Measurements from ENCODE around the gene FRMPD1. TPM values are rescaled to one million over a fixed set of nuclear protein-coding genes. Genes with fewer than 3 reads are reported as not detected.

FRMPD1 gene
- total RNA-seq, 4 donors from 2014 or later = 0.04 to 0.18 TPM; not detected in 2

DNA sequence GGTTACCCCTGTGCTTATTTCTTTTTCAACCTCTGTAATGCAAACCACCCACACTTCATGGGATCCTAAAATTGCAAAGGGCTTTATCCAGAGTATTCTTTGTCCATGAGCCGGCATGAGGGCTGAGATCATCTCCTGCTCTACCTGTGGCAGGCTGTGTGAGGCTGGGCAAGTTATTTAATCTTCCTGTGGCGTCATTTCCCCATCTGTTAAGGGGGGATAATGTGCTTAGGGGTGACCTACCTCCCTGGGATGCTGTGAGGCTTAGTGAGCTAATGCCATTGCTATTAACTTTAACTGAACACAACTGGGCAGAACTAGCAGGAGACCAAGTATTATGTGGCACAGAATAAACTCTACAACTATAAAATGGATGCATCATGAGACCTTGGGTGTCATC is 17.0 kb downstream of the FRMPD1 start:
- no peak overlapping the region for H3K4me3 ChIP-seq
- no peaks in the 10 kb centered on the region for H3K36me3 ChIP-seq
- TF ChIP-seq, protein P1, sequence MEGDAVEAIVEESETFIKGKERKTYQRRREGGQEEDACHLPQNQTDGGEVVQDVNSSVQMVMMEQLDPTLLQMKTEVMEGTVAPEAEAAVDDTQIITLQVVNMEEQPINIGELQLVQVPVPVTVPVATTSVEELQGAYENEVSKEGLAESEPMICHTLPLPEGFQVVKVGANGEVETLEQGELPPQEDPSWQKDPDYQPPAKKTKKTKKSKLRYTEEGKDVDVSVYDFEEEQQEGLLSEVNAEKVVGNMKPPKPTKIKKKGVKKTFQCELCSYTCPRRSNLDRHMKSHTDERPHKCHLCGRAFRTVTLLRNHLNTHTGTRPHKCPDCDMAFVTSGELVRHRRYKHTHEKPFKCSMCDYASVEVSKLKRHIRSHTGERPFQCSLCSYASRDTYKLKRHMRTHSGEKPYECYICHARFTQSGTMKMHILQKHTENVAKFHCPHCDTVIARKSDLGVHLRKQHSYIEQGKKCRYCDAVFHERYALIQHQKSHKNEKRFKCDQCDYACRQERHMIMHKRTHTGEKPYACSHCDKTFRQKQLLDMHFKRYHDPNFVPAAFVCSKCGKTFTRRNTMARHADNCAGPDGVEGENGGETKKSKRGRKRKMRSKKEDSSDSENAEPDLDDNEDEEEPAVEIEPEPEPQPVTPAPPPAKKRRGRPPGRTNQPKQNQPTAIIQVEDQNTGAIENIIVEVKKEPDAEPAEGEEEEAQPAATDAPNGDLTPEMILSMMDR (IDR thresholded peaks at IDR 0.05) = no peak
- TF ChIP-seq POLR2A (IDR thresholded peaks at IDR 0.05) = no peak
- 56 to 64% methylated on average over 2 of the region's 2 CpGs for WGBS, 2 donors
- intact Hi-C loops (cut with DNase I) = no loop called here
- H3K9me3 ChIP-seq = no peaks in the 10 kb centered on the region
- H3K27ac ChIP-seq = no peak overlapping the region
- DNase-seq = no peak
- no peaks in the 10 kb centered on the region for H3K4me1 ChIP-seq
- peaks cover 0 to 80% (median 0%) of the 10 kb centered on the region in 4 donors for H3K27me3 ChIP-seq

DNA sequence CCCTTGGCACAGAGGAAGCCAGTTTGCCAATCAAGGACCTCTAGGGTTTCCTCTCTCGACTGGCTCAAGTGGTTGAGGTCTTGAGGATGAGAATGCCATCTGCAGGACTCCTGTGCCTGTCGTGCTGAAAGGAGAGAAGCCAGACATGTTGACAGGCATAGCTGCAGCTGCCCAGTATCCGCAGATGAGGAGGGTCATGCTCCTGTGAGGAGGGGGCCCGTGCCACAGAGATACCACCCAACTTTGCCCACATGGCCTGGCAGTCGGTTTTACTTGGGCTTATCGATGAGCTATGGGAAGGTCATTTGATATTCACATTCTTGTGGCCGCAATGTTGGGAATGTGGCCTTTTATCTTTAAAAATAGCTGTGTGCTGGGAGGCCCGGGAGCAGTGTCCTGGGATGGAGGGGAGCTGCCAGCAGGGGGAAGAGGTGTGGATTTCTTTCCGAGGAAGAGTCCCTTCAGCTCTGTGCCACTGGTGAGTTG is 17.4 kb downstream of the FRMPD1 start:
- no peaks in the 10 kb centered on the region for H3K9me3 ChIP-seq
- H3K27ac ChIP-seq = no peak overlapping the region
- H3K4me3 ChIP-seq = no peak overlapping the region
- no peak for DNase-seq
- TF ChIP-seq POLR2A (IDR thresholded peaks at IDR 0.05) = no peak
- TF ChIP-seq, protein P1 (IDR thresholded peaks at IDR 0.05) = no peak
- H3K27me3 ChIP-seq = peaks cover 0 to 81% (median 0%) of the 10 kb centered on the region in 4 donors
- H3K4me1 ChIP-seq = no peaks in the 10 kb centered on the region
- intact Hi-C loops (cut with DNase I) = no loop called here
- 36% methylated on average over 5 to 6 of the region's 9 CpGs for WGBS, 2 donors
- H3K36me3 ChIP-seq = no peaks in the 10 kb centered on the region

DNA sequence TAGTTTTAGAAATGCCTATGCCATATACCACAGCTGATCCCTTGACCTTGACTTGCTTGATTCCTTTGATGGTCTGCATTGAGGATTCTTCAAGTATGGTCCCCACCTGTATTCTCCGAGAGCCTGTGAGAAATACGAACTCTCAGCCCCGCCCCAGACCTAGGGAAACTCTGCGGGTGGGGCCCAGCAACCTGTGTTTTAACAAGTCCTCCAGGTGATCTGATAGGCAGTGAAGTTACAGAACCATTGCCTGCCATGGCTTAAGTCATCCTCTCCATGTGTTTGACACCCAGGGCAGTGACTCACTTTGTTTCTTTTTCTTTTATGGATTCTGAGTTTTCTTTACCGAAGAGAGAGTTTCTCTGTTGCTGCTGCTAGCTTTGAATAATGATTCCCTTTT is 18.5 kb downstream of the FRMPD1 start:
- WGBS, 2 donors = 20 to 35% methylated on average over 3 to 5 of the region's 5 CpGs
- TF ChIP-seq, protein P1 (IDR thresholded peaks at IDR 0.05) = no peak
- Histone ChIP-seq H3K27me3 (peaks cover 0 to 77% (median 0%) of the 10 kb centered on the region in 4 donors), H3K4me1 (no peaks in the 10 kb centered on the region), H3K27ac (no peak overlapping the region), H3K9me3 (no peaks in the 10 kb centered on the region), H3K4me3 (no peak overlapping the region), H3K36me3 (no peaks in the 10 kb centered on the region)
- intact Hi-C loops (cut with DNase I) = no loop called here
- DNase-seq = no peak

DNA sequence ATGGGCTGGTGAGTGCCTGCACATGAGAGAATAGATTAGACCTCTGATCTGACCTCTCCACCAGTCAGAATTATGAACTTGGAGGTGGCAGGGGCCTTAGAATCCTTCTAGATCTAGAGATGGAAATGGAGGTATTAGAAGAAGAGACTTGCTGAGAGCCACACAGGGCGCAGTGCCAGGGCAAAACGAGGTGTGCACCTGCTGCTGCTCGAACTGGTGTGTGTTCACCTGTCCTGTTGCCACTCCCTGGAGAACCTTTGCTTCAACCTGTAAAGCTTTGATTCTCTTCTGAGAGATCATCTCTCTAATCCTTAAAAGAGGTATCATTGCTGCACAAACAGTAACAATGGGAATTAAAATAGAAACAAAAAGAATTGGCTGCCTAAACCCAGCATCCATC is 24.9 kb downstream of the FRMPD1 start:
- Histone ChIP-seq H3K36me3 (no peaks in the 10 kb centered on the region), H3K27me3 (peaks cover 0 to 41% (median 0%) of the 10 kb centered on the region in 4 donors), H3K9me3 (no peaks in the 10 kb centered on the region), H3K27ac (no peak overlapping the region), H3K4me3 (no peak overlapping the region), H3K4me1 (no peaks in the 10 kb centered on the region)
- TF ChIP-seq, protein P1 (IDR thresholded peaks at IDR 0.05) = no peak
- no peak for DNase-seq
- WGBS, 2 donors = 36 to 56% methylated on average over 3 of the region's 3 CpGs
- intact Hi-C loops (cut with DNase I) = no loop called here

DNA sequence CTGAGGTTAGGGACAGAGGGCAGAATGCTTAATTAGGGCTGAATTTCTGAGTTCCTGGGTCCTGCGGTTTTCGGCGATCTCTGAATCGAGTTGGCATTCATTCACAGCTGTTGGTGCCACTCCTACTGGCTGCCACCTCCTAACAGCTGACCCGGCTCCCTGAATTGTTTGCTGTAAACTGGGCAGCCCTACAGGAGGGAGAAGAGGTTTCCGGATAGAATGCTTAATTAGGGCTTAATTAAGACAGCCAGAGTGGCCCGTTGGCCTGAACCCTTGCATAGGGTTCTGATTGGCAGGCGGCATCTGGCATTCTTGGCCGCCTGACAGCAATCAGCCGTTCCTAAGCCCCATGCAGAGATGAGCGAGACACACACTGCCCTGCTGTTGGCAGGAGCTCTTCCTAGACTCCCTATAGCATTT is 25.7 kb downstream of the FRMPD1 start:
- Histone ChIP-seq H3K36me3 (no peaks in the 10 kb centered on the region), H3K4me1 (no peaks in the 10 kb centered on the region), H3K4me3 (no peak overlapping the region), H3K9me3 (no peaks in the 10 kb centered on the region), H3K27ac (no peak overlapping the region), H3K27me3 (peaks cover 0 to 42% (median 0%) of the 10 kb centered on the region in 4 donors)
- TF ChIP-seq, protein P1 (IDR thresholded peaks at IDR 0.05) = no peak
- no peak for TF ChIP-seq POLR2A (IDR thresholded peaks at IDR 0.05)
- intact Hi-C loops (cut with DNase I) = no loop called here
- WGBS, 2 donors = 32 to 56% methylated on average over 5 to 9 of the region's 11 CpGs
- no peak for DNase-seq
